IPS-15b (cell line): Measurements from ENCODE around the gene CELF4.

Experiments
- H3K27me3 ChIP-seq: one replicate; pipeline ENCODE4 v1.6.1; 2013; ENCODE audit warnings: low read length; ENCODE audit not compliant: control insufficient read depth, insufficient read depth
- H3K36me3 ChIP-seq: one replicate; pipeline ENCODE4 v1.6.1; 2013; ENCODE audit warnings: low read length; ENCODE audit not compliant: control insufficient read depth, insufficient read depth
- H3K4me1 ChIP-seq: one replicate; pipeline ENCODE4 v1.6.1; 2013; ENCODE audit warnings: mild to moderate bottlenecking, low read length; ENCODE audit not compliant: control insufficient read depth, insufficient read depth
- H3K4me3 ChIP-seq: one replicate; pipeline ENCODE4 v1.5.1; 2013; ENCODE audit warnings: low read depth, low read length
- H3K9ac ChIP-seq: one replicate; pipeline ENCODE4 v1.6.1; 2013; ENCODE audit warnings: low read depth, mild to moderate bottlenecking, low read length
- H3K9me3 ChIP-seq: one replicate; pipeline ENCODE4 v1.6.1; 2013; ENCODE audit warnings: mild to moderate bottlenecking, low read length; ENCODE audit not compliant: control insufficient read depth, insufficient read depth

Gene CELF4

GRCh38 chr18:37321582-37322491 is 243.8 kb downstream of the CELF4 start:
- H3K9ac ChIP-seq = no peak overlapping the region
- H3K36me3 ChIP-seq = no peaks in the 10 kb centered on the region
- peaks cover 4% of the 10 kb centered on the region for H3K27me3 ChIP-seq
- no peak overlapping the region for H3K4me3 ChIP-seq
- H3K9me3 ChIP-seq = no peaks in the 10 kb centered on the region
- H3K4me1 ChIP-seq = no peaks in the 10 kb centered on the region

- Histone ChIP-seq H3K4me1 (no peaks in the 10 kb centered on the region), H3K9me3 (no peaks in the 10 kb centered on the region), H3K36me3 (no peaks in the 10 kb centered on the region), H3K4me3 (no peak overlapping the region), H3K27me3 (peaks cover 2% of the 10 kb centered on the region), H3K9ac (no peak overlapping the region)
Measured at GRCh38 chr18:37320317-37320716, 245.3 kb downstream of the CELF4 start.

- Histone ChIP-seq H3K4me3 (no peak overlapping the region), H3K27me3 (peaks cover 2% of the 10 kb centered on the region), H3K4me1 (no peaks in the 10 kb centered on the region), H3K9me3 (no peaks in the 10 kb centered on the region), H3K9ac (no peak overlapping the region), H3K36me3 (no peaks in the 10 kb centered on the region)
Measured at GRCh38 chr18:37318360-37319355, 246.9 kb downstream of the CELF4 start.

GRCh38 chr18:37317486-37317885 is 248.1 kb downstream of the CELF4 start:
- H3K9ac ChIP-seq = no peak overlapping the region
- H3K9me3 ChIP-seq = no peaks in the 10 kb centered on the region
- H3K4me1 ChIP-seq = no peaks in the 10 kb centered on the region
- H3K4me3 ChIP-seq = no peak overlapping the region
- H3K36me3 ChIP-seq = no peaks in the 10 kb centered on the region
- peaks cover 2% of the 10 kb centered on the region for H3K27me3 ChIP-seq

- no peaks in the 10 kb centered on the region for H3K36me3 ChIP-seq
- H3K9me3 ChIP-seq = no peaks in the 10 kb centered on the region
- no peaks in the 10 kb centered on the region for H3K4me1 ChIP-seq
- no peak overlapping the region for H3K9ac ChIP-seq
- H3K4me3 ChIP-seq = no peak overlapping the region
- H3K27me3 ChIP-seq = peaks cover 2% of the 10 kb centered on the region
Measured at GRCh38 chr18:37316468-37316867, 249.1 kb downstream of the CELF4 start.

- H3K36me3 ChIP-seq = no peaks in the 10 kb centered on the region
- H3K4me1 ChIP-seq = no peaks in the 10 kb centered on the region
- H3K27me3 ChIP-seq = peaks cover 1% of the 10 kb centered on the region
- no peak overlapping the region for H3K4me3 ChIP-seq
- no peak overlapping the region for H3K9ac ChIP-seq
- H3K9me3 ChIP-seq = no peaks in the 10 kb centered on the region
Measured at GRCh38 chr18:37315935-37316334, 249.7 kb downstream of the CELF4 start.

GRCh38 chr18:37314534-37314933 is 251.1 kb downstream of the CELF4 start:
- Histone ChIP-seq H3K4me3 (no peak overlapping the region), H3K36me3 (no peaks in the 10 kb centered on the region), H3K9me3 (no peaks in the 10 kb centered on the region), H3K4me1 (no peaks in the 10 kb centered on the region), H3K27me3 (no peaks in the 10 kb centered on the region), H3K9ac (no peak overlapping the region)

- H3K4me3 ChIP-seq = no peak overlapping the region
- H3K4me1 ChIP-seq = no peaks in the 10 kb centered on the region
- H3K36me3 ChIP-seq = no peaks in the 10 kb centered on the region
- H3K9ac ChIP-seq = no peak overlapping the region
- H3K27me3 ChIP-seq = no peaks in the 10 kb centered on the region
- H3K9me3 ChIP-seq = no peaks in the 10 kb centered on the region
Measured at GRCh38 chr18:37313624-37314023, 252.0 kb downstream of the CELF4 start.

- Histone ChIP-seq H3K9me3 (no peaks in the 10 kb centered on the region), H3K9ac (no peak overlapping the region), H3K4me1 (no peaks in the 10 kb centered on the region), H3K27me3 (no peaks in the 10 kb centered on the region), H3K36me3 (no peaks in the 10 kb centered on the region), H3K4me3 (no peak overlapping the region)
Measured at GRCh38 chr18:37309861-37310260, 255.7 kb downstream of the CELF4 start.

GRCh38 chr18:37309059-37309458 is 256.5 kb downstream of the CELF4 start:
- H3K27me3 ChIP-seq = no peaks in the 10 kb centered on the region

GRCh38 chr18:37307181-37307580 is 258.4 kb downstream of the CELF4 start:
- Histone ChIP-seq H3K9ac (no peak overlapping the region), H3K36me3 (no peaks in the 10 kb centered on the region), H3K9me3 (no peaks in the 10 kb centered on the region), H3K27me3 (no peaks in the 10 kb centered on the region), H3K4me3 (no peak overlapping the region), H3K4me1 (no peaks in the 10 kb centered on the region)

More at GRCh38 chr18:37309059-37309458, 256.5 kb downstream of the CELF4 start:
- no peak overlapping the region for H3K9ac ChIP-seq
- H3K4me1 ChIP-seq = no peaks in the 10 kb centered on the region
- H3K36me3 ChIP-seq = no peaks in the 10 kb centered on the region
- H3K4me3 ChIP-seq = no peak overlapping the region
- H3K9me3 ChIP-seq = no peaks in the 10 kb centered on the region
